A549 (cell line): ENCODE measurements around the gene LPCAT1. TPM values are rescaled to one million over a fixed set of nuclear protein-coding genes. Genes with fewer than 3 reads are reported as not detected.

Source experiments
- ATAC-seq, 2 experiments: fragments of 200-7000 bp in 1 of 2; fragments of >200 bp in 1 of 2; cut with Nextera tagmentation in 1 of 2; cut with Tn5 transposase in 1 of 2; 3 replicates each; pipeline versions ENCODE4 v1.8.0 to v1.9.1; 2018 to 2020; ENCODE audit warnings: mild to moderate bottlenecking in 1 of 2, moderate library complexity in 1 of 2
- CTCF ChIA-PET: fragments of 300-600 bp; sonication (Branson Sonifier 250); formaldehyde crosslinking; extraction: SDS; loops from one replicate; lab custom pipeline; 2021; ENCODE audit warnings: antibody characterized with exemption, inconsistent platforms; lab: Yijun Ruan, JAX
- POLR2A ChIA-PET: fragments of 350-600 bp; formaldehyde crosslinking; extraction: SDS; loops from one replicate; lab custom pipeline; 2021; ENCODE audit warnings: antibody characterized with exemption, inconsistent platforms; lab: Yijun Ruan, JAX
- DNase-seq, 2 experiments: peaks; one replicate each; pipeline versions ENCODE4 v3.0.0 to v3.0.0-alpha.2; 2011 to 2016; ENCODE audit warnings: low read depth in 1 of 2, low spot score in 1 of 2
- FAIRE-seq: peaks from 2 replicates; lab custom pipeline; 2011; peaks lifted over from hg19 to GRCh38; lab: Jason Lieb, UNC
- H3K27ac ChIP-seq, 2 experiments: fragments of >200 bp; sonication (Bioruptor Twin); formaldehyde crosslinking; 3 replicates each; pipeline ENCODE4 v1.5.1; 2016 to 2017
- H3K4me1 ChIP-seq: fragments of >200 bp; sonication (Bioruptor Twin); formaldehyde crosslinking; 3 replicates; pipeline ENCODE4 v1.6.1; 2016
- H3K4me2 ChIP-seq: fragments of >200 bp; sonication (Bioruptor Twin); formaldehyde crosslinking; 3 replicates; pipeline ENCODE4 v1.6.1; 2016
- H3K4me3 ChIP-seq: fragments of >200 bp; sonication (Bioruptor Twin); formaldehyde crosslinking; 3 replicates; pipeline ENCODE4 v1.5.1; 2016
- H3K9me3 ChIP-seq: fragments of >200 bp; sonication (Bioruptor Twin); formaldehyde crosslinking; 3 replicates; pipeline ENCODE4 v1.6.1; 2016
- CBX8 ChIP-seq: fragments of 200-600 bp; sonication (generic); IDR thresholded peaks from 2 replicates; pipeline ENCODE4 v1.6.1; 2016
- CHD4 ChIP-seq: fragments of 200-600 bp; sonication (generic); IDR thresholded peaks from 2 replicates; pipeline ENCODE4 v1.6.1; 2016; ENCODE audit warnings: antibody characterized with exemption, mild to moderate bottlenecking, borderline replicate concordance
- CTCF ChIP-seq: fragments of >200 bp; sonication (Bioruptor Twin); formaldehyde crosslinking; IDR thresholded peaks from 3 replicates; pipeline ENCODE4 v1.5.1; 2016
- EHMT2 ChIP-seq: fragments of 200-600 bp; sonication (generic); IDR thresholded peaks from 2 replicates; pipeline ENCODE4 v1.6.1; 2016; ENCODE audit warnings: antibody characterized with exemption, low read depth, mild to moderate bottlenecking, moderate library complexity
- EP300 ChIP-seq, 2 experiments: fragments of >200 bp; sonication (Bioruptor Twin); formaldehyde crosslinking; IDR thresholded peaks; 2 replicates in 1 of 2; 3 replicates in 1 of 2; pipeline ENCODE4 v1.6.1; 2016 to 2017
- FOSB ChIP-seq: fragments of 250-450 bp; sonication (Bioruptor Pico); IDR thresholded peaks from 2 replicates; pipeline ENCODE4 v1.5.0; 2020; ENCODE audit warnings: mild to moderate bottlenecking, moderate library complexity
- HDAC2 ChIP-seq: fragments of 200-600 bp; sonication (generic); IDR thresholded peaks from 2 replicates; pipeline ENCODE4 v1.6.1; 2016
- HEYL ChIP-seq: fragments of 250-450 bp; sonication (Bioruptor Pico); IDR thresholded peaks from 2 replicates; pipeline ENCODE4 v1.8.0; 2021; ENCODE audit warnings: mild to moderate bottlenecking, moderate library complexity
- HOXA7 ChIP-seq: fragments of 250-450 bp; sonication (Bioruptor Pico); IDR thresholded peaks from 2 replicates; pipeline ENCODE4 v1.5.0; 2020; ENCODE audit warnings: mild to moderate bottlenecking, moderate library complexity
- HOXB13 ChIP-seq: fragments of 250-450 bp; sonication (Bioruptor Pico); IDR thresholded peaks from 2 replicates; pipeline ENCODE4 v1.5.0; 2020; ENCODE audit warnings: low read depth, mild to moderate bottlenecking, moderate library complexity
- JUN ChIP-seq, 2 experiments: fragments of >200 bp; sonication (Bioruptor Twin); formaldehyde crosslinking; IDR thresholded peaks; 2 replicates in 1 of 2; 3 replicates in 1 of 2; pipeline ENCODE4 v1.6.1; 2016 to 2017
- KDM1A ChIP-seq: fragments of 200-600 bp; sonication (generic); IDR thresholded peaks from 2 replicates; pipeline ENCODE4 v1.6.1; 2016; ENCODE audit warnings: low read depth, mild to moderate bottlenecking
- MAFK ChIP-seq: fragments of 450-650 bp; IDR thresholded peaks from 2 replicates; pipeline ENCODE4 v1.6.1; 2014; ENCODE audit not compliant: partially characterized antibody
- MAZ ChIP-seq: fragments of 150-350 bp; IDR thresholded peaks from 2 replicates; pipeline ENCODE4 v1.6.1; 2014; ENCODE audit warnings: antibody characterized with exemption, low read depth, low read length, borderline replicate concordance
- NPAS2 ChIP-seq: fragments of 250-450 bp; sonication (Bioruptor Pico); IDR thresholded peaks from 2 replicates; pipeline ENCODE4 v1.8.0; 2022; ENCODE audit warnings: mild to moderate bottlenecking, moderate library complexity, borderline replicate concordance
- RAD21 ChIP-seq, 2 experiments: fragments of >200 bp in 1 of 2; sonication (Bioruptor Twin) in 1 of 2; formaldehyde crosslinking in 1 of 2; IDR thresholded peaks in 1 of 2; conservative IDR thresholded peaks in 1 of 2; 2 replicates in 1 of 2; 3 replicates in 1 of 2; pipeline ENCODE4 v1.6.1; 2012 to 2018; ENCODE audit warnings: inconsistent platforms in 1 of 2
- RCOR1 ChIP-seq: fragments of 150-350 bp; IDR thresholded peaks from 2 replicates; pipeline ENCODE4 v1.6.1; 2014; ENCODE audit warnings: antibody characterized with exemption, low read length, low read depth
- REST ChIP-seq: fragments of 200-600 bp; sonication (generic); IDR thresholded peaks from 2 replicates; pipeline ENCODE4 v1.6.1; 2016; ENCODE audit warnings: antibody characterized with exemption, mild to moderate bottlenecking, moderate library complexity
- SMC3 ChIP-seq: fragments of >200 bp; sonication (Bioruptor Twin); formaldehyde crosslinking; IDR thresholded peaks from 3 replicates; pipeline ENCODE4 v1.6.1; 2018; ENCODE audit warnings: inconsistent platforms
- TP53 ChIP-seq: fragments of 250-450 bp; sonication (Bioruptor Pico); IDR thresholded peaks from 2 replicates; pipeline ENCODE4 v1.5.0; 2021; ENCODE audit warnings: mild to moderate bottlenecking, moderate library complexity
- ZSCAN20 ChIP-seq: fragments of 250-450 bp; sonication (Bioruptor Pico); IDR thresholded peaks from 2 replicates; pipeline ENCODE4 v1.8.0; 2022; ENCODE audit warnings: mild to moderate bottlenecking, moderate library complexity
- WGBS: methylation state at CpG from one replicate; pipeline ENCODE4 v1.1.6; 2017; ENCODE audit errors: missing lambda C conversion rate; 5-methylcytosine and 5-hydroxymethylcytosine counted together
- polyA plus RNA-seq, 4 experiments: library from polyadenylated mRNA; depleted of rRNA in 3 of 4; stranded (reverse); fragments of >200 nt; fragmentation: RNase III in 1 of 4; extraction: RNeasy Plus Mini Kit Qiagen cat#74134 plus additional on column Dnase treatment in 1 of 4; gene quantifications; 2 replicates in 3 of 4; 3 replicates in 1 of 4; pipeline ENCODE4 v1.2.3, GENCODE V29; 2011 to 2017
- TF ChIP-seq, protein P1 (sequence below): IDR thresholded peaks from 2 replicates; pipeline ENCODE4 v1.6.1; 2012

The LPCAT1 gene
- polyA plus RNA-seq, 2 of the 4 experiments (the other 2 are of a cell fraction) = 22.9 to 74.9 TPM

- FAIRE-seq (no peak), DNase-seq (no peak), ATAC-seq (no peak)
- POLR2A ChIA-PET = no interaction called here
- H3K9me3 ChIP-seq = no peaks in the 10 kb centered on the region
- H3K4me2 ChIP-seq = no peak overlapping the region
- H3K27ac ChIP-seq = peak overlapping the region in 1 of 2 experiments; percentile 70; a peak in 3 of 6 replicates
- CTCF ChIA-PET = no interaction called here
- peaks cover 74% of the 10 kb centered on the region for H3K4me1 ChIP-seq
- H3K4me3 ChIP-seq = no peak overlapping the region
- 90% methylated on average over 10 of the region's 12 CpGs for WGBS
- TF ChIP-seq, protein P1, sequence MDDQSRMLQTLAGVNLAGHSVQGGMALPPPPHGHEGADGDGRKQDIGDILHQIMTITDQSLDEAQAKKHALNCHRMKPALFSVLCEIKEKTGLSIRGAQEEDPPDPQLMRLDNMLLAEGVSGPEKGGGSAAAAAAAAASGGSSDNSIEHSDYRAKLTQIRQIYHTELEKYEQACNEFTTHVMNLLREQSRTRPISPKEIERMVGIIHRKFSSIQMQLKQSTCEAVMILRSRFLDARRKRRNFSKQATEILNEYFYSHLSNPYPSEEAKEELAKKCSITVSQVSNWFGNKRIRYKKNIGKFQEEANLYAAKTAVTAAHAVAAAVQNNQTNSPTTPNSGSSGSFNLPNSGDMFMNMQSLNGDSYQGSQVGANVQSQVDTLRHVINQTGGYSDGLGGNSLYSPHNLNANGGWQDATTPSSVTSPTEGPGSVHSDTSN = no peak
- TF ChIP-seq HOXB13 (CRISPR knock-in tag) (no peak), HDAC2 (no peak), KDM1A (no peak), EHMT2 (no peak), RCOR1 (no peak), CHD4 (no peak), TP53 (CRISPR knock-in tag) (no peak), HEYL (CRISPR knock-in tag) (no peak), REST (no peak), CBX8 (no peak), SMC3 (no peak), NPAS2 (CRISPR knock-in tag) (no peak), FOSB (CRISPR knock-in tag) (no peak), CTCF (no peak), MAFK (no peak), ZSCAN20 (CRISPR knock-in tag) (no peak), HOXA7 (no peak), MAZ (no peak)
These were observed 4.0 kb downstream of the LPCAT1 start for GRCh38 chr5:1519631-1520210.

DNA sequence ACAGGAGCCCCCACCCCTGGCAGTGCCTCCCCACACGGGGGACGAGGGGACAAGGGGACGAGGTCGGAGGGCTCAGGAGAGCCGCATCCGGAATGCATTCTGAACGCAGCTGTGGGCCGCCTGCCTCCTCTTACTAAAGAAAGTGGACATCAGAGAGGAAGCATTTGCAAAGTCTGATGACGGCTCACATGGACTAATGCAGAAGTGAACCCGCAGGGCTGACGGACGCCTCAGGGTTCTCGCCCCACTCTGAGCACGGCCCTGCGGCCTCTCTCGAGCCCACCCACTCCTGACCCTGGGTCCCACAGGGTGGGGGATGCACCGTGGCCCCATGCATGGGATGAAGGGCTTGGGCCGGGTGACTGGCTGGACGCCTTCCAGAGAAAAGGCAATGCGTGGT is 5.9 kb downstream of the LPCAT1 start:
- peaks cover 85% of the 10 kb centered on the region for H3K4me1 ChIP-seq
- DNase-seq (no peak), FAIRE-seq (no peak), ATAC-seq (no peak)
- H3K27ac ChIP-seq = peak overlapping the region; percentile 88 to 94
- TF ChIP-seq EP300 (IDR thresholded peaks at IDR 0.05) = no peak
- TF ChIP-seq TP53 (CRISPR knock-in tag) = no peak
- no peak for TF ChIP-seq RAD21 (conservative IDR thresholded peaks at IDR 0.05 in 1 of 2, IDR thresholded peaks at IDR 0.05 in 1 of 2)
- TF ChIP-seq HOXA7 = no peak
- no peak for TF ChIP-seq RCOR1
- TF ChIP-seq JUN (IDR thresholded peaks at IDR 0.05) = no peak
- CTCF ChIA-PET = interaction anchor here (0.8 to 1.6 kb wide), 6 partner anchors 38 to 309 kb away, joined by 3 read pairs; no protein-coding TSS in a partner anchor
- peak overlapping the region; percentile 76 for H3K4me2 ChIP-seq
- H3K4me3 ChIP-seq = no peak overlapping the region
- no peaks in the 10 kb centered on the region for H3K9me3 ChIP-seq
- POLR2A ChIA-PET = no interaction called here
- 94% methylated on average over 20 of the region's 20 CpGs for WGBS
